Spleen (tissue), 7 donors: ENCODE results near the gene PSMD2.

ENCODE experiments used
- CTCF ChIP-seq, 11 experiments: fragments of 200-600 bp in 7 of 11; fragments of 450-650 bp in 4 of 11; sonication (generic) in 4 of 11; IDR thresholded peaks in 8 of 11; conservative IDR thresholded peaks in 3 of 11; 1 replicate in 7 of 11; 2 replicates in 4 of 11; pipeline versions ENCODE4 v1.4.0 to v1.8.0; 2016 to 2021; ENCODE audit warnings: antibody characterized with exemption in 11 of 11, inconsistent platforms in 4 of 11, mild to moderate bottlenecking in 1 of 11
- POLR2A ChIP-seq, 3 donors: fragments of 450-650 bp; IDR thresholded peaks; one replicate each; pipeline ENCODE4 v1.5.1; 2017; ENCODE audit warnings: antibody characterized with exemption in 3 of 3, mild to moderate bottlenecking in 1 of 3
- POLR2AphosphoS5 ChIP-seq, 3 donors: sonication (generic); formaldehyde crosslinking; IDR thresholded peaks; one replicate each; pipeline ENCODE4 v1.5.1; 2017; ENCODE audit warnings: antibody characterized with exemption in 3 of 3
- donor health status: DM: no; HTN: no; CAD: no; lungs with moderate emphysema.
- donor health status: DM: no; HTN: no; CAD: no.
- donor health status: DM: no; HTN: no; CAD: no.

- TF ChIP-seq CTCF (IDR thresholded peaks at IDR 0.05 in 8 of 11, conservative IDR thresholded peaks at IDR 0.05 in 3 of 11) (no peak), POLR2A (IDR thresholded peaks at IDR 0.05) (no peak), POLR2AphosphoS5 (IDR thresholded peaks at IDR 0.05) (no peak)
These were observed 7.8 kb upstream of the PSMD2 start for GRCh38 chr3:184291044-184291737.
